Astrocyte (in vitro differentiated cells and primary cell): ENCODE results near the gene ARHGAP24. TPM values are rescaled to one million over a fixed set of nuclear protein-coding genes. Genes with fewer than 3 reads are reported as not detected.

Source experiments
- DNase-seq: peaks from one replicate; pipeline ENCODE4 v3.0.0-alpha.2; 2010; ENCODE audit warnings: low read depth
- FAIRE-seq: peaks from 2 replicates; lab custom pipeline; 2011; peaks lifted over from hg19 to GRCh38; lab: Jason Lieb, UNC
- H2AFZ ChIP-seq: 2 replicates; pipeline ENCODE4 v1.6.0; 2012; ENCODE audit warnings: low read depth, low read length, inconsistent platforms
- H3K27ac ChIP-seq: 2 replicates; pipeline ENCODE4 v1.5.1; 2011; ENCODE audit warnings: low read depth, low read length, inconsistent platforms
- H3K27me3 ChIP-seq: 2 replicates; pipeline ENCODE4 v1.6.0; 2011; ENCODE audit warnings: low read length, inconsistent platforms; ENCODE audit not compliant: insufficient read depth
- H3K36me3 ChIP-seq: 2 replicates; pipeline ENCODE4 v1.5.1; 2011; ENCODE audit warnings: low read length, inconsistent platforms; ENCODE audit not compliant: insufficient read depth
- H3K4me1 ChIP-seq: 2 replicates; pipeline ENCODE4 v1.5.1; 2011; ENCODE audit warnings: low read length, inconsistent platforms; ENCODE audit not compliant: insufficient read depth
- H3K4me2 ChIP-seq: 2 replicates; pipeline ENCODE4 v1.6.0; 2012; ENCODE audit warnings: low read length, inconsistent platforms
- H3K4me3 ChIP-seq: 2 replicates; pipeline ENCODE4 v1.5.1; 2011; ENCODE audit warnings: low read depth, mild to moderate bottlenecking, low read length, inconsistent platforms; ENCODE audit not compliant: insufficient read depth
- H3K79me2 ChIP-seq: 2 replicates; pipeline ENCODE4 v1.6.0; 2012; ENCODE audit warnings: mild to moderate bottlenecking, low read length, inconsistent platforms; ENCODE audit not compliant: insufficient read depth
- H3K9ac ChIP-seq: 2 replicates; pipeline ENCODE4 v1.6.0; 2012; ENCODE audit warnings: mild to moderate bottlenecking, low read length, inconsistent platforms
- H3K9me3 ChIP-seq: 2 replicates; pipeline ENCODE4 v1.5.1; 2012; ENCODE audit warnings: low read depth, mild to moderate bottlenecking, low read length, inconsistent platforms; ENCODE audit not compliant: insufficient read depth
- H4K20me1 ChIP-seq: 2 replicates; pipeline ENCODE4 v1.6.0; 2012; ENCODE audit warnings: low read length, inconsistent platforms; ENCODE audit not compliant: insufficient read depth
- H3K27ac Mint-ChIP-seq: one replicate; pipeline ENCODE4 v1.8.0; 2021; ENCODE audit warnings: mild to moderate bottlenecking, mixed read lengths; ENCODE audit not compliant: unreplicated experiment
- H3K27me3 Mint-ChIP-seq: one replicate; pipeline ENCODE4 v1.8.0; 2021; ENCODE audit warnings: low read depth, mixed read lengths; ENCODE audit not compliant: unreplicated experiment
- H3K36me3 Mint-ChIP-seq: one replicate; pipeline ENCODE4 v1.8.0; 2021; ENCODE audit warnings: low read depth, mixed read lengths; ENCODE audit not compliant: unreplicated experiment
- H3K4me1 Mint-ChIP-seq: one replicate; pipeline ENCODE4 v1.8.0; 2021; ENCODE audit warnings: low read depth, mixed read lengths; ENCODE audit not compliant: unreplicated experiment
- H3K4me3 Mint-ChIP-seq: one replicate; pipeline ENCODE4 v1.8.0; 2021; ENCODE audit warnings: mild to moderate bottlenecking, moderate library complexity, mixed read lengths; ENCODE audit not compliant: unreplicated experiment
- H3K9me3 Mint-ChIP-seq: one replicate; pipeline ENCODE4 v1.8.0; 2021; ENCODE audit warnings: mild to moderate bottlenecking, mixed read lengths; ENCODE audit not compliant: unreplicated experiment
- CTCF ChIP-seq: IDR thresholded peaks from 2 replicates; pipeline ENCODE4 v1.5.1; 2011; ENCODE audit warnings: low read depth, mild to moderate bottlenecking, inconsistent platforms, low read length, moderate library complexity; ENCODE audit not compliant: insufficient read depth
- EZH2 ChIP-seq: IDR thresholded peaks from 2 replicates; pipeline ENCODE4 v1.6.1; 2012; ENCODE audit warnings: mild to moderate bottlenecking, low read length, inconsistent platforms; ENCODE audit not compliant: insufficient read depth
- total RNA-seq: library from RNA; stranded (reverse); gene quantifications from 2 replicates; pipeline ENCODE4 v1.2.1, GENCODE V29; 2021

ARHGAP24 gene
- total RNA-seq, 1 donor from 2014 or later: 2.1 TPM

- Histone ChIP-seq H3K4me1 (peaks cover 9% of the 10 kb centered on the region), H2AFZ (no peak overlapping the region), H3K27ac (no peak overlapping the region), H3K9ac (no peak overlapping the region), H3K36me3 (no peaks in the 10 kb centered on the region), H3K4me3 (no peak overlapping the region), H3K4me2 (no peak overlapping the region), H3K27me3 (no peaks in the 10 kb centered on the region), H3K9me3 (no peaks in the 10 kb centered on the region), H4K20me1 (no peaks in the 10 kb centered on the region), H3K79me2 (no peaks in the 10 kb centered on the region)
- no peak for TF ChIP-seq EZH2
- TF ChIP-seq CTCF: no peak
- no peak overlapping the region for H3K27ac Mint-ChIP-seq
- DNase-seq (no peak), FAIRE-seq (no peak)
- no peaks in the 10 kb centered on the region for H3K9me3 Mint-ChIP-seq
- no peak overlapping the region for H3K4me3 Mint-ChIP-seq
- H3K36me3 Mint-ChIP-seq: no peaks in the 10 kb centered on the region
- no peaks in the 10 kb centered on the region for H3K27me3 Mint-ChIP-seq
- H3K4me1 Mint-ChIP-seq: peaks cover 4% of the 10 kb centered on the region
Measured at GRCh38 chr4:85862896-85863295, 387.9 kb downstream of the ARHGAP24 start.

- Mint-ChIP-seq H3K9me3 (no peaks in the 10 kb centered on the region), H3K27ac (no peak overlapping the region), H3K36me3 (no peaks in the 10 kb centered on the region), H3K4me1 (peaks cover 6% of the 10 kb centered on the region), H3K27me3 (no peaks in the 10 kb centered on the region), H3K4me3 (no peak overlapping the region)
- Histone ChIP-seq H3K27ac (no peak overlapping the region), H3K4me3 (no peak overlapping the region), H3K9ac (no peak overlapping the region), H3K4me2 (no peak overlapping the region), H4K20me1 (no peaks in the 10 kb centered on the region), H2AFZ (no peak overlapping the region), H3K36me3 (no peaks in the 10 kb centered on the region), H3K4me1 (peaks cover 9% of the 10 kb centered on the region), H3K9me3 (no peaks in the 10 kb centered on the region), H3K79me2 (no peaks in the 10 kb centered on the region), H3K27me3 (no peaks in the 10 kb centered on the region)
- DNase-seq (no peak), FAIRE-seq (no peak)
- no peak for TF ChIP-seq EZH2
- TF ChIP-seq CTCF: no peak
Measured at GRCh38 chr4:85864259-85865205, 389.6 kb downstream of the ARHGAP24 start.

- H3K79me2 ChIP-seq: no peaks in the 10 kb centered on the region
- Mint-ChIP-seq H3K4me1 (peaks cover 6% of the 10 kb centered on the region), H3K4me3 (no peak overlapping the region), H3K36me3 (no peaks in the 10 kb centered on the region), H3K9me3 (no peaks in the 10 kb centered on the region), H3K27me3 (no peaks in the 10 kb centered on the region), H3K27ac (no peak overlapping the region)
- no peaks in the 10 kb centered on the region for H3K9me3 ChIP-seq
- no peak overlapping the region for H2AFZ ChIP-seq
- no peaks in the 10 kb centered on the region for H3K27me3 ChIP-seq
- no peak overlapping the region for H3K4me3 ChIP-seq
- no peaks in the 10 kb centered on the region for H4K20me1 ChIP-seq
- H3K36me3 ChIP-seq: no peaks in the 10 kb centered on the region
- no peak for FAIRE-seq
- TF ChIP-seq EZH2: no peak
- TF ChIP-seq CTCF: no peak
- no peak overlapping the region for H3K4me2 ChIP-seq
- H3K4me1 ChIP-seq: peaks cover 2% of the 10 kb centered on the region
- no peak for DNase-seq
- no peak overlapping the region for H3K9ac ChIP-seq
- no peak overlapping the region for H3K27ac ChIP-seq
Measured at GRCh38 chr4:85865256-85865655, 390.3 kb downstream of the ARHGAP24 start.
